GM18909 (cell line): ENCODE results near the gene RIMBP2.
"Not testable (repeated sequence)": the region's sequence is repeated elsewhere in the genome, so short reads cannot be mapped to it uniquely, and the experiment has no call there.

Experiments used
- ATAC-seq: cut with Tn5 transposase; IDR thresholded peaks from one replicate; pipeline ENCODE4 v1.9.1; 2021; ENCODE audit warnings: mild to moderate bottlenecking; ENCODE audit not compliant: unreplicated experiment, poor library complexity

The RIMBP2 gene

GRCh38 chr12:130611026-130611905 lies 104.8 kb downstream of the RIMBP2 start:
- no peak for ATAC-seq

GRCh38 chr12:130609966-130610365 lies 106.1 kb downstream of the RIMBP2 start:
- no peak for ATAC-seq

- ATAC-seq: no peak
Measured at GRCh38 chr12:130608831-130609230, 107.3 kb downstream of the RIMBP2 start.

GRCh38 chr12:130608132-130608531 lies 108.0 kb downstream of the RIMBP2 start:
- no peak for ATAC-seq

GRCh38 chr12:130606231-130606630 lies 109.9 kb downstream of the RIMBP2 start:
- no peak for ATAC-seq

GRCh38 chr12:130603396-130603965 lies 112.6 kb downstream of the RIMBP2 start:
- no peak for ATAC-seq

GRCh38 chr12:130602251-130602650 lies 113.8 kb downstream of the RIMBP2 start:
- no peak for ATAC-seq

- ATAC-seq: no peak
Measured at GRCh38 chr12:130601327-130601726, 114.8 kb downstream of the RIMBP2 start.

GRCh38 chr12:130596241-130596640 lies 119.9 kb downstream of the RIMBP2 start:
- ATAC-seq: no peak

- no peak for ATAC-seq
Measured at GRCh38 chr12:130595566-130595965, 120.5 kb downstream of the RIMBP2 start.

GRCh38 chr12:130593056-130593455 lies 123.0 kb downstream of the RIMBP2 start:
- no peak for ATAC-seq

GRCh38 chr12:130592641-130593040 lies 123.5 kb downstream of the RIMBP2 start:
- ATAC-seq: no peak

GRCh38 chr12:130591736-130592135 lies 124.4 kb downstream of the RIMBP2 start:
- no peak for ATAC-seq

- ATAC-seq: no peak
Measured at GRCh38 chr12:130590685-130591084, 125.4 kb downstream of the RIMBP2 start.

- no peak for ATAC-seq
Measured at GRCh38 chr12:130589540-130590317, 126.4 kb downstream of the RIMBP2 start.

GRCh38 chr12:130588696-130589539 lies 127.2 kb downstream of the RIMBP2 start:
- ATAC-seq: no peak

GRCh38 chr12:130587966-130588365 lies 128.1 kb downstream of the RIMBP2 start:
- no peak for ATAC-seq

GRCh38 chr12:130584475-130584874 lies 131.6 kb downstream of the RIMBP2 start:
- ATAC-seq: not testable (repeated sequence)

- no peak for ATAC-seq
Measured at GRCh38 chr12:130583800-130584199, 132.3 kb downstream of the RIMBP2 start.

- no peak for ATAC-seq
Measured at GRCh38 chr12:130583317-130583716, 132.8 kb downstream of the RIMBP2 start.
